ENCODE measurements around the gene CENPM. TPM values are rescaled to one million over a fixed set of nuclear protein-coding genes. Genes with fewer than 3 reads are reported as not detected.
A peak's percentile ranks its signal among the peaks of the same experiment; 100 is the strongest.

Gene CENPM
- total and polyA plus RNA-seq, 10 of the 15 experiments (the other 5 are each of a cell fraction or from before 2014, with no cell fraction given): 36.7 to 212 (median 74.7) TPM

- peak; percentile 94 to 98 for TF ChIP-seq BHLHE40 (IDR thresholded peaks at IDR 0.05; ENCODE audit: borderline replicate concordance in 1 of 2, low read depth in 2 of 2, low read length in 1 of 2)
- peak; percentile 86 for TF ChIP-seq YY1 (IDR thresholded peaks at IDR 0.05; ENCODE audit: low read depth, low read length)
- TF ChIP-seq JUND (IDR thresholded peaks at IDR 0.05; ENCODE audit: low read depth, low read length): 0 out of 2 replicates have a peak, but pooled peaks have one; percentile 9
- TF ChIP-seq, protein P1, sequence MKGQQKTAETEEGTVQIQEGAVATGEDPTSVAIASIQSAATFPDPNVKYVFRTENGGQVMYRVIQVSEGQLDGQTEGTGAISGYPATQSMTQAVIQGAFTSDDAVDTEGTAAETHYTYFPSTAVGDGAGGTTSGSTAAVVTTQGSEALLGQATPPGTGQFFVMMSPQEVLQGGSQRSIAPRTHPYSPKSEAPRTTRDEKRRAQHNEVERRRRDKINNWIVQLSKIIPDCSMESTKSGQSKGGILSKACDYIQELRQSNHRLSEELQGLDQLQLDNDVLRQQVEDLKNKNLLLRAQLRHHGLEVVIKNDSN (IDR thresholded peaks at IDR 0.05; ENCODE audit: borderline replicate concordance, extremely low read length, insufficient read depth, low read depth, low read length): peak; percentile 95
- TF ChIP-seq, protein P2, sequence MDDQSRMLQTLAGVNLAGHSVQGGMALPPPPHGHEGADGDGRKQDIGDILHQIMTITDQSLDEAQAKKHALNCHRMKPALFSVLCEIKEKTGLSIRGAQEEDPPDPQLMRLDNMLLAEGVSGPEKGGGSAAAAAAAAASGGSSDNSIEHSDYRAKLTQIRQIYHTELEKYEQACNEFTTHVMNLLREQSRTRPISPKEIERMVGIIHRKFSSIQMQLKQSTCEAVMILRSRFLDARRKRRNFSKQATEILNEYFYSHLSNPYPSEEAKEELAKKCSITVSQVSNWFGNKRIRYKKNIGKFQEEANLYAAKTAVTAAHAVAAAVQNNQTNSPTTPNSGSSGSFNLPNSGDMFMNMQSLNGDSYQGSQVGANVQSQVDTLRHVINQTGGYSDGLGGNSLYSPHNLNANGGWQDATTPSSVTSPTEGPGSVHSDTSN (IDR thresholded peaks at IDR 0.05; ENCODE audit: insufficient replicate concordance, low read depth, low read length): peak; percentile 90
- peak; percentile 95 for TF ChIP-seq RAD51 (IDR thresholded peaks at IDR 0.05)
- TF ChIP-seq, protein P3, sequence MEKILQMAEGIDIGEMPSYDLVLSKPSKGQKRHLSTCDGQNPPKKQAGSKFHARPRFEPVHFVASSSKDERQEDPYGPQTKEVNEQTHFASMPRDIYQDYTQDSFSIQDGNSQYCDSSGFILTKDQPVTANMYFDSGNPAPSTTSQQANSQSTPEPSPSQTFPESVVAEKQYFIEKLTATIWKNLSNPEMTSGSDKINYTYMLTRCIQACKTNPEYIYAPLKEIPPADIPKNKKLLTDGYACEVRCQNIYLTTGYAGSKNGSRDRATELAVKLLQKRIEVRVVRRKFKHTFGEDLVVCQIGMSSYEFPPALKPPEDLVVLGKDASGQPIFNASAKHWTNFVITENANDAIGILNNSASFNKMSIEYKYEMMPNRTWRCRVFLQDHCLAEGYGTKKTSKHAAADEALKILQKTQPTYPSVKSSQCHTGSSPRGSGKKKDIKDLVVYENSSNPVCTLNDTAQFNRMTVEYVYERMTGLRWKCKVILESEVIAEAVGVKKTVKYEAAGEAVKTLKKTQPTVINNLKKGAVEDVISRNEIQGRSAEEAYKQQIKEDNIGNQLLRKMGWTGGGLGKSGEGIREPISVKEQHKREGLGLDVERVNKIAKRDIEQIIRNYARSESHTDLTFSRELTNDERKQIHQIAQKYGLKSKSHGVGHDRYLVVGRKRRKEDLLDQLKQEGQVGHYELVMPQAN (conservative IDR thresholded peaks at IDR 0.05): peak; percentile 100
- peak; percentile 99 for TF ChIP-seq RB1 (IDR thresholded peaks at IDR 0.05; ENCODE audit: borderline replicate concordance)
- no peak for TF ChIP-seq WRNIP1 (IDR thresholded peaks at IDR 0.05; ENCODE audit: borderline replicate concordance, low read depth, low read length)
- TF ChIP-seq PML (IDR thresholded peaks at IDR 0.05; ENCODE audit: low read length): peak; percentile 38; the same call in 1 of the 2 replicates
- no peak for TF ChIP-seq MLLT1 (IDR thresholded peaks at IDR 0.05)
- no peak for TF ChIP-seq CBFB (IDR thresholded peaks at IDR 0.05; ENCODE audit: low read depth)
- peak; percentile 80 for TF ChIP-seq MXI1 (IDR thresholded peaks at IDR 0.05; ENCODE audit: low read depth, low read length)
- TF ChIP-seq ZNF207 (IDR thresholded peaks at IDR 0.05; ENCODE audit: borderline replicate concordance): peak; percentile 33; the same call in 1 of the 2 replicates
- peak; percentile 28; the same call in 1 of the 2 replicates for TF ChIP-seq LARP7 (IDR thresholded peaks at IDR 0.05)
- TF ChIP-seq, protein P4, sequence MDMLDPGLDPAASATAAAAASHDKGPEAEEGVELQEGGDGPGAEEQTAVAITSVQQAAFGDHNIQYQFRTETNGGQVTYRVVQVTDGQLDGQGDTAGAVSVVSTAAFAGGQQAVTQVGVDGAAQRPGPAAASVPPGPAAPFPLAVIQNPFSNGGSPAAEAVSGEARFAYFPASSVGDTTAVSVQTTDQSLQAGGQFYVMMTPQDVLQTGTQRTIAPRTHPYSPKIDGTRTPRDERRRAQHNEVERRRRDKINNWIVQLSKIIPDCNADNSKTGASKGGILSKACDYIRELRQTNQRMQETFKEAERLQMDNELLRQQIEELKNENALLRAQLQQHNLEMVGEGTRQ (IDR thresholded peaks at IDR 0.05; ENCODE audit: borderline replicate concordance, low read depth, low read length): peak; percentile 88
- TF ChIP-seq EZH2 (IDR thresholded peaks at IDR 0.05; ENCODE audit: borderline replicate concordance, control insufficient read depth, low read depth, low read length): no peak
- TF ChIP-seq YBX1 (IDR thresholded peaks at IDR 0.05): no peak
- TF ChIP-seq, protein P5, sequence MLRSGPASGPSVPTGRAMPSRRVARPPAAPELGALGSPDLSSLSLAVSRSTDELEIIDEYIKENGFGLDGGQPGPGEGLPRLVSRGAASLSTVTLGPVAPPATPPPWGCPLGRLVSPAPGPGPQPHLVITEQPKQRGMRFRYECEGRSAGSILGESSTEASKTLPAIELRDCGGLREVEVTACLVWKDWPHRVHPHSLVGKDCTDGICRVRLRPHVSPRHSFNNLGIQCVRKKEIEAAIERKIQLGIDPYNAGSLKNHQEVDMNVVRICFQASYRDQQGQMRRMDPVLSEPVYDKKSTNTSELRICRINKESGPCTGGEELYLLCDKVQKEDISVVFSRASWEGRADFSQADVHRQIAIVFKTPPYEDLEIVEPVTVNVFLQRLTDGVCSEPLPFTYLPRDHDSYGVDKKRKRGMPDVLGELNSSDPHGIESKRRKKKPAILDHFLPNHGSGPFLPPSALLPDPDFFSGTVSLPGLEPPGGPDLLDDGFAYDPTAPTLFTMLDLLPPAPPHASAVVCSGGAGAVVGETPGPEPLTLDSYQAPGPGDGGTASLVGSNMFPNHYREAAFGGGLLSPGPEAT (IDR thresholded peaks at IDR 0.05; ENCODE audit: low read depth): peak; percentile 97
- 0 out of 2 replicates have a peak, but pooled peaks have one; percentile 76 for TF ChIP-seq IKZF1 (conservative IDR thresholded peaks at IDR 0.05)
- TF ChIP-seq SMC3 (IDR thresholded peaks at IDR 0.05; ENCODE audit: borderline replicate concordance, low read length): no peak
Measured at GRCh38 chr22:41946629-41947423, at the start of gene CENPM (continued).

Measured in GM12878 (cell line).